Activated T-cell treated with anti-CD3 and anti-CD28 coated beads for 1 hour (primary cell): ENCODE results near the gene WDR37.

Experiments
- DNase-seq: peaks from one replicate; pipeline ENCODE4 v3.0.0-alpha.2; 2020; ENCODE audit warnings: low read depth

The WDR37 gene

DNA sequence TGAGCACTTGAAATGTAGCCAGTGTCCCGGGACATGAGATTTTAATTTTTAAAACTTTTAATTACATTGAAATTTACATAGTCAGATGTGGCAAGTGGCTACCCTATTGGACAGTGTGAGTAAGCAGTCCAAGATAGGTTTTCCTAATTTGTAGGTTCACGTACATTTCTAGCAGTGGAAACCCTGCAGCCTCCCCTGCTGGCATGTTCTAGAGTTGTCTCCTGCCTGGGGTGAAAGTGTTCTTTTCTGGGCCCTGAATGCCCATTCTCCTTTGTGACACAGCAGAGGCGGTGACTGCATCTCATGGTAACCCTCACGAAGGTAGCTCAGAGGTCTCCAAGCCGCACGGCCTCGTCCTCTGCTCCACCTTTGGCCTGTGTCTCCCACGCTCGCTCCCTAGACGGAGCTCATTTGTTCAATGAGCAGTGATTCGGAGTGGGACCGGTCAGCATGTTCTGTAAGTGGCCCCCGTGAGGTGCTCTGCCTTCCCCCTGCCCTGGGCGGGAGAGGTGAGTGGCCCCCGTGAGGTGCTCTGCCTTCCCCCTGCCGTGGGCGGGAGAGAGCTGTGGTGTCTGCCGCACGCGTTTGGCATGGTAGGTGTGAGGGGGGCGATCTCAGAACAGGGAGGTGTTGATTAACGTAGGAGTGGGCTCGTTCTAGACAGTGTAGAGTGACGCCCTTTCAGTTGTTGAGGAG lies 18.0 kb downstream of the WDR37 start:
- no peak for DNase-seq

DNA sequence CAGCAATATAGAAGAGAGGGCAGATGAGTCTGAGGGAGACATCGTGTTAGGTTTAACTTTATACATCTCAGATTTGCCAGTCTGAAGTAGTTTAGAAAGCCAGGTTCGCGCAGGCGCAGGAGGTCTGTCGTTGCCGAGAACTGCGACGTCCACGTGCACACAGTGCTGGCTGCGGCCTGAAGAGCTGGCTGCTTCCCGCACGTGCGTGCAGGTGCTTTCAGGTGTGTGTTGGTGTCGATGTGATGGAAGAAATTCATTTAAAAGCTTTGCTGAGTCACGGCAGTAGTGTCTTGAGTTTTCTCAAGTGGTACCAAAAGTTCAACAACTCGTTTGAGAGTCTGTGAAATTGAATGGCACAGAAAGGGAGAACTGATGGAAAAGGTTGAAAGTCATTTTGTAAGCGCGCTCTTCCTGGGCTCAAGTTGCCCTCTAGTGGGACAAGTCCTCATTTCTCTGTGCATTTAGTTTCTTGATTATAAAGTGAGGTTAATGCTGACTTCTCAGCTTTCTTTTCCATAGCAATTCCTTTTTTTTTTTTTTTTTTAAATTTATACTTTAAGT lies 18.6 kb downstream of the WDR37 start:
- no peak for DNase-seq

DNA sequence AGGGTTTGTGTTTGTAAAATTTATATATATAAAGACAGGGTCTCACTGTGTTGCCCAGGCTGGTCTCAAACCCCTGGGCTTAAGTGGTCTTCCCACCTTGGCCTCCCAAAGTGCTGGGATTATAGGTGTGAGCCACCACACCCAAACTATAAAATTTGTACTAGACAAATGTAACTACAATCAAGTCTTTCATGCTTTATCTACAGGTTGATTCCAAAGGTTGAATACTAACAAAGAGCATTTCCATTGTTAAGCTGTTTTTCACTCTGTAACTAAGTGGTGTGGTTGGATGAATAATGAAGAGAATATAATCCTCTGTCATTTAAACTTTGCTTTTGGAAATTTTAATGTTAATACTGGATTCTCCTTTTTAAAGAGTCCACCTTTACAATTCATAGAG lies 22.5 kb downstream of the WDR37 start:
- no peak for DNase-seq

DNA sequence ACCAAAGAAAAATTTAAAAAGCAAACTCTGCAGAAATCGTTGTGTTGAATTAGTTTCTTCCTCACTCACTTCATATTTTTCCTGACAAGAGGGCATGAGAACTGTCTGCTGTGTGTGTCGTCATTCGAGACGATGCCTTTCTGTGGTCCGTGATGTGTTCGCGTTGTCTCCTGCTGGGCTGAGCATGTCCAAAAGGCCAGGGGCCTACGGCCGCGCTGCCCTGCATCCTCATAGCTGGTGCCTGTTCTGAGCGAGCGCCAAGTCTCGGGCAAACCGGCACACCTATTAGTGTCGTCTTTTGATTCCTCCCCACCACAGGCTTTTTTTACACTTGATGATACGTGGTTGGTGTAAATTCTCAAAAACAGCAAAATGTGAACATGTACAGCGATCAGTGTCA lies 27.4 kb downstream of the WDR37 start:
- DNase-seq, result no peak

DNA sequence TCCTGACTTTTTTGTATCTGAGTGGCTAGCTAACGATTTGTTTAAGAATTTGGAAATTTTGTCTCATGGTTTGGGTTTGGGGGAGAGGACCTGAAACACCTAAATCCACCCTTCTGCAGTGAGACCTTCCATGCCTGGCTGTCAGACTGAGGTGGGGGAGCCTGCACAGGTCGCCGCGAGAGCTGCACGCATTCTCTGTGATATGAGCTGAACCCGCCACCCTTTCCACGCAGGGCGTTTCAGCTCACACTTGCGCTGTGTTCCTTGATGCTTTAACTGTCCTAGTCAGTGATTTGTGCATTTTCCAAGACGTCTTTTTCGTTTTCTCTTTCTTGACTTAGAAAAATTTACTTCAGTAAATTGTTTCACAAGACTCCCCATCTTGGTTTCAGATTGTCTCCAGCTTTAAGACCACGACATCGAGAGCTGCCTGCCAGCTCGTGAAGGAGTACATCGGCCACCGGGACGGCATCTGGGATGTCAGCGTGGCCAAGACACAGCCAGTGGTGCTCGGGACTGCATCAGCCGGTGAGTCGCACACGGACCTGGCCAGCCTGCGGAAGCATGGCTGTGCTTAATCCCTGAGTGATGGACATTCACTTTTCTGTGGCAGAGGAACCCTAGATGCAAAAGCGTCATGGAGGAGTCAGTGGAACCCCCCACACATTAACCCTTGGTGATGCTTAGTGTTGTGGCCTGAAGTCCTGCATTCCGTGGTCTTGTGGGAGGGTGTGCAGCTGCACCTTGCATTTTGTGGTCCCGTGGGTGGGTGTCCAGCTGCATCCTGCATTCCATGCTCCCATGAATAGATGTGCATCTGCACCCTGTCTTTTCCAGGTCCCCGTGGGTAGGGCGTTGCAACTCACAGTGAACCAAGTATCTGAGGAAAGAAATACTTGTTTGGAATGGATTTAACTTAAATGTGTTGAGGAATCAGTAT lies 28.1 kb downstream of the WDR37 start:
- no peak for DNase-seq

DNA sequence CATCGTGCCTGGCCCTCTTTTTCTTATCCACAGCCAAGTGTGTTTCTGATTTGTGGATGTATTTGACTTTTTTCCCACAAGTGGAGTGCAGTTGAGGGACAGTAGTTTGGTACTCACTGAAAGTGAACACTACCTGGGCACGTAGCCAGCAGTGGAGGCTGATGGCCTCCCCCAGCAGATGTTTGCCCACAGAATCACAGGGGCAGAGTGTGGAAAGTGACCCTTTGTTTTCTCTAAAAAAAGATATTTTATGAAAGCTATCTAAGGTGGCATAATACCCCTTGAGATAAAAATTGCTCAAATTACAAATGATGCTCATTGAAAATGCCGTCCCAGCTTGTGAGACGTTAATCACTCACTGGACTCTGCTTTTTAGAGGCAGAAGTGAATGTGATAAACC lies 29.1 kb downstream of the WDR37 start:
- no peak for DNase-seq

DNA sequence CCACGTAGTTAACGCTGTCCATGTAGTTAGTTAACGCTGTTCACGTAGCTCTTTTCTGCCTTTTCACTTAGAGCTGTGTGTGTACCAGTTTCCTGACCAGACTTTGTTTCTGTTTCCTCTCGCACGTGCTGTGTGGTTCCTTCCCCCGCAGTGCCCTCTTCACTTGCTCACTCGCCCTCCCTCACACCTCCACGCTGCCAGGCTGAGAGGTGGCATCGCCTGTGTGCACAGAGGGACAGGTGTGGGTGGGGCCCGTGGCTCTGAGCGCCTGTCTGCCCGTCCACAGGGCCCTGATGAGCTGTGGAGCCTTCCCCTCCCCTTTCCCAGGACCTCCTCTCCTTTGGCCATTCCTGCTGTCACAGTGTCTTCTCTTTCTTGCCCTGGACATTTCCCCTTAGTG lies 30.6 kb downstream of the WDR37 start:
- no peak for DNase-seq

DNA sequence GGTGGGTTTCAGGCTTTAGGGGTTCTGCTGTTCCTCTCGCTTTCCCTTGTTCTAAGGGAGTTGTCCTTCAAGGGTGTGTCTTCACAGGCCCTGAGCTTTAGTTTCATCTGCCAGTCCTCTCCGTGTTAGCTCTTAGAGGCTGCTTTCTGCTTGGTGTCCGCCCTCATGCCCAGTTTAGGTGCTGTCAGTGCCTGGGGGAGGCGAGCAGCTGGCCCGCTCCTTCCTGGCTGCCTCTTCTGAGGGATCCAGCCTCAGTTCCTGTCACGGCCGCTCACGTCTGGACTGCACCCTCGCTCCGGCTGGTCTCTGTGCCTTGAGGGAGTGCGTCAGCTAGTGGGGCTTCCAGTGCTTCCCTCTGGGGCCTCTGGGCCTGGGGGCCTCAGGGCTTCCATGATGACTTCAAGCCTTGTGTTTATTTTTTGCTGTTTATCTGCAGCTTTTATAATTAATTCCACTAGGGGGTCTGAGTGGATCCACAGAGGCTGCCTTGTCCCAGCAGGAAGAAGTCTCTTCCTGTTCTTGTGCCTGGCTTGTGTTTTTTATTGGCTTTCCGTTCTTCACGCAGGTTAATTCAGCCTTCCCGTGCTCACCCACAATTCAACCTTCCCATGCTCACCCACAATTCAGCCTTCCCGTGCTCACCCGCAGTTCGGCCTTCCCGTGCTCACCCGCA lies 33.0 kb downstream of the WDR37 start:
- no peak for DNase-seq

DNA sequence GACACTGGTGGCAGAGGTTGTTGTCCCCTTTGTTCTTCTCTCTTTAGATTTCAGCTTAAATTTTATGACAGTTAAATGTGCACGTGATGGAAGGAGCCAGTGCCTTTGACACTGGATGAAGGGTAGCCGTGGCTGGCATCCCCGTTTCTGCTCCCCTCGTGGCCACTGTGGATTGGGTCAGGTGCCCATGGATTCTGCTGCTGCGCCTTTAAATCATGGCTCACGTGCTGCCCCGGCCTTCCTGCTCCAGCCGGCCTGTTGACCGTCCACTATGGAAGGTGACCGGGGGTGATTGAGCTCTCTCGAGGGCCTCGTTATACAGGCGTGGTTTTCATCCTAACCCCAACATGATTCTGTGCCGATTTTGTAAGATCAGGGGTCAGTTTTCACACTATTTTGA lies 34.5 kb downstream of the WDR37 start:
- DNase-seq, result no peak

DNA sequence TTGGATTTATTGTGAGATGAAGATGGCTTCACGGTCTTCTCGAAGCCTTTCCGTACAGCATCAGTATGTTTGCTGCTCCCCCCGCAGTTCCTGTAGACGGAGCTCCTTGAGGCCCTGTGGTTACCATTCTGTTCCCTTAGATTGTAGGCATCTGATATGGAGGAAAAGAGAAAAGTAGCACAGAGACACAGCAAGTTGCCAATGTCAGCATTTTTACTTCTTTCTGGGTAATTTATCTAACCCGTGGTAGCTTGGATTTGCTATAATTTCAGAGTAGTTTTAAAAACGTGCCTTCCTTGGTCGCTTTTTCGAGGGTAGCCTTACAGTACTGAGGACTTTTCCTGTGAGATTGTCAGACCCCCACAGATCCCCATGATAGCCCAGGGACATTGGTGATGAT lies 37.5 kb downstream of the WDR37 start:
- no peak for DNase-seq

DNA sequence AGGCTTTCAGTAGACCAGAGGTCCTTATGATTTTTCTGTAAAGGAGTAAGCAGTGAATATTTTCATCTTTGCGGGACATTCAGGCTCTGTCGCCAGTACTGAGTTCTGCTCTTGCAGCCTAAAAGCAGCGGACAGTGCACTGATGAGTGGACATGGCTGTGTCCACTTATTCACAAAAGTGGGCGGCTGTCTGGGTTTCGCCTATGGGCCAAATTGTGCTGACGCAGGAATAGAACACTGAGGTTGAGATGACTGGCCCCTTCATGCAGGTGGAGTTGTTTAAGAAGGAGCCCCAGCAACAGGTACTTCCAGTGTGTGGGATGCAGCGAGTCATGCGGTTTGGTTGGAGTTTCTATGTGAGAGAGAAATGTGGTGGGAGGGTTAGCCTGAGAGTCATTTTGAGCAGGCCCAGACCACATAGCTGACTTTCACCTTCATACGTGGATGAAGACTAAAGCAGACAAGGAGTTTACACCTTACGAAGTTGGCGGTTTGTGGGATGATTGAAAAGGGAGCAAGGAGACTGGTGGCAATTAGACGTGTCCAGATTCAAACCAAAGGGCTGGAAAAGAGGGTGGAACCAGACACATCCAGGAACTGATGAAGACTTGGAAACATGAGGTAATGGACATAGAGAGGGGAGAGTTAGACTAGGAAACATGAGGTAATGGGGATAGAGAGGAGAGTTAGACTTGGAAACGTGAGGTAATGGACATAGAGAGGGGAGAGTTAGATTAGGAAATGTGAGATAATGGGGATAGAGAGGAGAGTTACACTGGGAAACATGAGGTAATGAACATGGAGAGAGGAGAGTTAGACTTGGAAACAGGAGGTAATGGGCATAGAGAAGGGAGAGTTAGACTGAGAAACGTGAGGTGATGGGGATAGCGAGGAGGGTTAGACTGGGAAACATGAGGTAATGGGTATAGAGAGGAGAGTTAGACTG lies 38.2 kb downstream of the WDR37 start:
- no peak for DNase-seq

DNA sequence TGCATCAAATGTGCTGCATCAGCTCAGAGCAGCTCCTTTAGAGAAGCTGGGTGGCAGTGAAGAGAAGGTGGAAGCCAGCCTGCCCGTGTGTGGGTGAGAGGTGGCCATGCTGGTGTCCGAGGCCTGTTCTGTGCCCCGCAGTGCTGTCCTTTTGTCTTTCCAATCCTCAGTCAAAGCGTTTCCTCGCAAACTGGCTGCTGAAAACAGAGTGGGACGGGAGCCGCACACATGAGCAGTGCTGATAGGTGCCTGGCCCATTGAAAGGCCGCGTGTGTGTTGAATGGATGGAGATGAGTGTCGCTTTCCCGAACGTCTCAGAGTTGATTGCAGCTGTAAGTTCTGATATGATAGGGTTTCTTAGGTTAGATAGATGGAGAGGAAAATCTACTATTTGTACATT lies 39.3 kb downstream of the WDR37 start:
- no peak for DNase-seq

DNA sequence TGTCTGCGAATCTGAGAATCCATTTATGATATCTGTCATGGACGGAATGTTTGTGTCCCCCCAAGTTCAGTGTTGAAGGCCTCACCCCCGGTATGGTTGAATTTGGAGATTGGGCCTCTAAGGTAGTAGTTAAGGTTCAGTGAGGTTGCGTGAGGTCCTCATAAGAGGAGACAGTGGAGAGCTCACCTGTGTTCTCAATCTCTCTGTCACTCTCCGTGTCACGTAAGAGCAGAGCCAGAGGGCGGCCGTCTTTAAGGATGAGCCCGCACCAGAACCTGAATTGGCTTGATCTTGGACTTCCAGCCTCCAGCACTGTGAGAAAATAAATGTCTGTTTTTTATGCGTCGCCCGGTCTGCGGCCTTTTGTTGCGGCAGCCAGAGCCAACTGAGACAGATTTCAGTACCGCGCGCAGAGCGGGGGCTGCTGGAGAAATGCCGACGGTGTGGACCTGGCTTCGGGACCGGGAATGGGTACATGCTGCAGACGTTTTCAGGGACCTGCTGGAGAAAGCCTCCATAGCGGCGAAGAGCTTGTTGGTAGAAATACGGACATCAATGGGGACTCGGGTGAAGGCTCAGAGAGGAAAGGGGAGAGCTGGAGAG lies 40.2 kb downstream of the WDR37 start:
- DNase-seq, result no peak

DNA sequence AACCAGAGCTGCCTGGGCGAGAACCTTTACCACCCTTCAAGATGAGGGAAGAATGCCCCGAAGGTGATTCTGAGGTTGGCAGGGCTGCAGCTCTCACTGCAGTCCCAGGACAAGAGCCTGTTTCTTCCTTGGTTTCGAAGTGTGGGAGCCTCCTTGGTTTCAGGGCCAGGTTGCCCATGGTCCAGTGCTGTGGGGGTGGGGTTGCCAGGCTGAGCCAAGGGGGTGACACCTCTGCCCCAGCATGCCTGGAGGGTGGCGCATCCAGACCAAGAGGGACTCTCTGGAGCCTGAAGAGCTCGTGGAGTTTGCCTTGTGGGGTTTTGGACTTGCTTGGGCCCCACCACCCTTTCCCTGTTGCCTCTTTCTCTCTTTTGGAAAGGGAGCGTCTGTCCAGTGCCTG lies 41.3 kb downstream of the WDR37 start:
- DNase-seq, result no peak

DNA sequence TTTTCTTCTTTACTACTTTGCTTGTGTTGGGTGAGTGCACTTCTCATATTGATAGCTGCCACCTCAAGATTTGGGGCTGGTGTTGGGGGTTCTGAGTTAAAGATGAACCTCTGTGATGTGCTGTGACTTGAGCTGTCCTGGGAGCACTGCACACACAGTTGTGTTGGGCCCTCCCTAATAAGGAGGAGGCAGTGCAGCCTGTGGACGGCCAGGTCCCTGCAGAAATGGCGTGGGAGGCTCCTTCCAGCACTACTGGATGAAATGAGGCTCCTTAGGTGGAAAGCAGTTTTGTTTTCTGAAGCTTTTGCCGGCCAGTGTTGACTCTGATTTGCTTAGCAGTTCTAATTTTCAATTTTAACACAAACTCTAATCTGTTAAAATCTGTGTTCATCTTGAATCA lies 44.0 kb downstream of the WDR37 start:
- DNase-seq, result no peak

DNA sequence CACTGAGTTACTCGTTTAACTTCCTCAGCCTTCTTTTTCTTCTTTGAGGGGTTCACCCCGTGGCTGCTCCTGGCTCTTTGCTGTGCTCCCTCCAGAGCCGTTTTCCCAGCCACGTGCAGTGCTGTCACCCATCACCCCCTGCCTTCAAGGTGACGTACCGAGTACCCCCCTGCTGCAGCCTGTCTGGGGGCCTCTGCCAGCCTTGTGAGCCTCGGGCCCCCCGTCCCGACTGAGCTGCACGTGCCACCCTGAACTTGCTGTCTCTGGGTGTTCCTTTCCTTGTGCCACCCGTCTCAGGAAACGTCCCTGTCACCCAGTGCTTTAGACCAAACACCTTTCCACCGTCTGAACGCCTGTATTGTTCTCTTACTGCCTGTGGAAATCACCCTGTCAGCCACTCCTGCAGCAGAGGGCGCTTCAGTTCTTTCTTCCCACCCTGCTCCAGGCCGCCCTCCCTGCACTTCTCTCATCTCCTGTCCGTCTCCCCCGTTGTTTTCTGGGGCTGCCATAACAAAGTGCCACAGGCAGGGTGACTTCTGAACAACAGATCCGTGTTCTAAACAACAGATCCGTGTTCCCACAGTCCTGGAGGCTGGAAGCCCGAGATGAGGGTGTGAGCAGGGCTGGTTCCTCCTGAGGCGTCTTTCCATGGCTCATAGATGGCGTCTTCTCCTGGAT lies 44.6 kb downstream of the WDR37 start:
- DNase-seq, result no peak

DNA sequence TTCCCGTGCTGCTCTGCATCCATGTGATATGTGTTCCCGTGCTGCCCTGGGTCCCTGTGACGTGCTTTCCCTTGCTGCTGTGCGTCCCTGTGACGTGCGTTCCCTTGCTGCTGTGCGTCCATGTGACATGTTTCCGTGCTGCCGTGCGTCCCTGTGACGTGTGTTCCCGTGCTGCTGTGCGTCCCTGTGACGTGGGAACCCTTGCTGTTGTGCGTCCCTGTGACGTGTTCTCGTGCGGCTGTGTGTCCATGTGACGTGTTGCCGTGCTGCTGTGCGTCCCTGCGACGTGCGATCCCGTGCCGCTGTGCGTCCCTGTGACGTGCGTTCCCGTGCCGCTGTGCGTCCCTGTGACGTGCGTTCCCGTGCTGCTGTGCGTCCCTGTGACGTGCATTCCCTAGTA lies 45.8 kb downstream of the WDR37 start:
- DNase-seq, result no peak

DNA sequence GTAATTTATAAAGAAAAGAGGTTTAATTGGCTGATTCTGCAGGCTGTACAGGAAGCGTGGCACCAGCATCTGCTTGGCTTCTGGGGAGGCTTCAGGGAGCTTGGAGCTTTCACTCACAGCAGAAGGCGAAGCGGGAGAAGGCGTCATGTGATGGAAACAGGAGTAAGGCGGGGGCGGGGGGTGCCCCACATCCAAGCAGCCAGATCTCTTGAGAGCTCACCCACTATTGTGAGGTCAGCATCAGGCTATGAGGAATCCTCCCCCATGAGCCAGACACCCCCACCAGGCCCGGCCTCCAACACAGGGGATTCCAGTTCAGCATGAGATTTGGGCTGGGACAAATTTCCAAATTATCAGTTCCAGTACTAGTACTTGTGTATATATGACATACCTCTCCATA lies 46.2 kb downstream of the WDR37 start:
- no peak for DNase-seq

DNA sequence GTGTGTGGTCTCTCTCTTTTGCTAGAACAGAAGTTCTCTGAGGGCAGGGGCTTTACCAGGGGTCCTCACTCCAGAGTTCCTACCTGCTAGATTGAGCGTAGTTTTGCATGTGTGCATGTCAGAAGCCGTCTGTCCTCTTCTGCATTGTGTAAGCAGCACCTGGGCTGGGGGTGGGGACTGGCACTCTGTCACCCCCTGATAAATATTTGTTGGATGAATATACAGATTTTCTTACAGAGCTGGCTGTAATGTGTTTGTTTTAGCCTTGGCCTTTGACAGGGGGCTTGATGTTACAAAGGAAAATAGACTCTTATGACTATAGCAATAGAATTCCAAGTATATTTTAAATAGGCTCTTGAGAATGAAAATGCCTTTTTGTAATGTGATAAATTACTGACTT lies 46.6 kb downstream of the WDR37 start:
- DNase-seq, result no peak

DNA sequence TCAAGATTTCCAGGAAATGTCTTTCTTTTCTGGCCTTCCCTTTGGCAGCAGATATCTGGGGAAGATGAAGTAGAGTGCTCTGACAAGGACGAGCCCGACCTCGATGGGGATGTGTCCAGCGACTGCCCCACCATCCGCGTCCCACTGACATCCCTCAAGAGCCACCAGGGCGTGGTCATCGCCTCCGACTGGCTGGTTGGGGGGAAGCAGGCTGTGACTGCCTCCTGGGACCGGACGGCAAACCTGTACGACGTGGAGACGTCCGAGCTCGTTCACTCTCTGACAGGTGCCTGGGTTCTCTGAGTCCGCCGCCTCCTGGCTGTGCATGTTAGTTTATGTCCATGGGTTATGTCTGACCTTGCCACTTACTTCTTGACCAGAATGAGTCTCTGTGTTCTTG lies 47.4 kb downstream of the WDR37 start:
- no peak for DNase-seq

DNA sequence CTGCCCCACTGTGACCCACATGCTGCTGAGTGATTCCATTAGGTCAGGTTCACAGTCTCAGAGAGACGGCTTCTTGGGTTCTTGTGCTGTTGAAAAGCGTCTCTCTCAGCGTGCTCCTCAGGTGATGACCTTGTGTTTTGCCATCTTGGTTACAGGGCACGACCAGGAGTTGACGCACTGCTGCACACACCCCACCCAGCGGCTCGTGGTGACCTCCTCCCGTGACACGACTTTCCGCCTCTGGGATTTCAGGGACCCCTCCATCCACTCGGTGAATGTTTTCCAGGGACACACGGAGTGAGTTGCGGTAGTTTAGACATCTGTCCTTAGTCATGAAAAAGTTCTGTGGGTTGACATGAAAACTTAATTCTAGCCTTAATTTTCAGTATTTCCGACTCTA lies 48.8 kb downstream of the WDR37 start:
- DNase-seq, result no peak
